ES-I3 (cell line): ENCODE data around the gene NPAT.

Experiments
- H3K36me3 ChIP-seq: 2 replicates; pipeline ENCODE4 v1.6.1; 2013; ENCODE audit warnings: mild to moderate bottlenecking, low read length, control low read depth, moderate library complexity; ENCODE audit not compliant: insufficient read depth
- H3K4me1 ChIP-seq: 2 replicates; pipeline ENCODE4 v1.6.1; 2013; ENCODE audit warnings: mild to moderate bottlenecking, control low read depth, low read length; ENCODE audit not compliant: insufficient read depth
- H3K9ac ChIP-seq: 2 replicates; pipeline ENCODE4 v1.6.1; 2013; ENCODE audit warnings: low read depth, mild to moderate bottlenecking, low read length, moderate library complexity
- H3K9me3 ChIP-seq: 2 replicates; pipeline ENCODE4 v1.6.1; 2013; ENCODE audit warnings: mild to moderate bottlenecking, low read length, moderate library complexity; ENCODE audit not compliant: control insufficient read depth, insufficient read depth

The NPAT gene

DNA sequence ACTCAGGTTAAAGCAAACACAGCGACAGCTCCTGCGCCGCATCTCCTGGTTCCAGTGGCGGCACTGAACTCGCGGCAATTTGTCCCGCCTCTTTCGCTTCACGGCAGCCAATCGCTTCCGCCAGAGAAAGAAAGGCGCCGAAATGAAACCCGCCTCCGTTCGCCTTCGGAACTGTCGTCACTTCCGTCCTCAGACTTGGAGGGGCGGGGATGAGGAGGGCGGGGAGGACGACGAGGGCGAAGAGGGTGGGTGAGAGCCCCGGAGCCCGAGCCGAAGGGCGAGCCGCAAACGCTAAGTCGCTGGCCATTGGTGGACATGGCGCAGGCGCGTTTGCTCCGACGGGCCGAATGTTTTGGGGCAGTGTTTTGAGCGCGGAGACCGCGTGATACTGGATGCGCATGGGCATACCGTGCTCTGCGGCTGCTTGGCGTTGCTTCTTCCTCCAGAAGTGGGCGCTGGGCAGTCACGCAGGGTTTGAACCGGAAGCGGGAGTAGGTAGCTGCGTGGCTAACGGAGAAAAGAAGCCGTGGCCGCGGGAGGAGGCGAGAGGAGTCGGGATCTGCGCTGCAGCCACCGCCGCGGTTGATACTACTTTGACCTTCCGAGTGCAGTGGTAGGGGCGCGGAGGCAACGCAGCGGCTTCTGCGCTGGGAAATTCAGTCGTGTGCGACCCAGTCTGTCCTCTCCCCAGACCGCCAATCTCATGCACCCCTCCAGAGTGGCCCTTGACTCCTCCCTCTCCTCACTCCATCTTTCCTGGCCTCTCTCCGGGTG, at the start of gene NPAT, which contains the start of gene ATM:
NPAT (minus strand) TSS at position 65 of the 774 bp plus-strand sequence. CDS start 102 bp downstream, outside the sequence.
ATM (plus strand) TSS at position 494 of the 774 bp plus-strand sequence. CDS start 4,558 bp downstream, outside the sequence.
- Histone ChIP-seq H3K4me1 (peaks cover 19% of the 10 kb centered on the region), H3K9ac (peak within 1 kb of the TSS; percentile 84), H3K9me3 (no peaks in the 10 kb centered on the region), H3K36me3 (no peaks in the 10 kb centered on the region)

- H3K9me3 ChIP-seq, result no peaks in the 10 kb centered on the region; the same call in 1 of the 2 replicates
- H3K36me3 ChIP-seq, result peaks cover 11% of the 10 kb centered on the region; the same call in 1 of the 2 replicates
- H3K4me1 ChIP-seq, result no peaks in the 10 kb centered on the region
- H3K9ac ChIP-seq, result no peak overlapping the region
Measured at GRCh38 chr11:108269583-108269982, 47.1 kb upstream of the NPAT start.

DNA sequence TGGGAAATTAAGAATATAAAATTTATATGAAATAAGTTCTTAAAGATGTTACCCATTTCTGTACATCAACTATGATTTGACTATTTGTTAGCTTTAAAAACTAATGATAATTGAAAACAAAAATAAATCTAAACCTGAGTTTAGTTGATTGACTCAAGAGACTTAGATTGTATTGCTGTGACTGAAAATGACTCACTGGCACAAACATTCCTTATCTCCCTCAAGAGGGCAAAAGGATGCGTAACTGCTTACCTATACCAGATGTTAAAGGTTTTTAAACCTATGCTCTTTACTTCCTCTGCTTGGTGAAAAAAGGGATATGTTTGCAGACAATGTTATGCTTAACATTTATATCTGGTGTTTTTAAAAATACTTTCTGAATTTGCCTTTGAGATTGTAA, 30.7 kb upstream of the NPAT start:
- H3K36me3 ChIP-seq, result peaks cover 12% of the 10 kb centered on the region
- no peaks in the 10 kb centered on the region for H3K9me3 ChIP-seq
- H3K4me1 ChIP-seq, result no peaks in the 10 kb centered on the region
- H3K9ac ChIP-seq, result no peak overlapping the region

DNA sequence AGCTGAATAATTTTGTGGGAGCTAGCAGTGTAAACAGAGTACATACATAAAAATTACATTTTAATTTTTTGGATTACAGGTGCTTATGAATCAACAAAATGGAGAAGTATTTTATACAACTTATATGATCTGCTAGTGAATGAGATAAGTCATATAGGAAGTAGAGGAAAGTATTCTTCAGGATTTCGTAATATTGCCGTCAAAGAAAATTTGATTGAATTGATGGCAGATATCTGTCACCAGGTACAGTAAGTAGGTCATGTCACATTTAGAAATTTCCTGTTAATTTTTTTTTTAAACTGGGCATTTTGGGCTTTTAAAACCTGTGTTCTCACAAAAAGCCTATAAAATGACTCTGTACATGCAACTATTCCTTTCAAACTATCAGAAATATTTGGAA, 24.4 kb upstream of the NPAT start:
- Histone ChIP-seq H3K36me3 (peaks cover 8% of the 10 kb centered on the region), H3K4me1 (no peaks in the 10 kb centered on the region), H3K9ac (no peak overlapping the region), H3K9me3 (no peaks in the 10 kb centered on the region)

DNA sequence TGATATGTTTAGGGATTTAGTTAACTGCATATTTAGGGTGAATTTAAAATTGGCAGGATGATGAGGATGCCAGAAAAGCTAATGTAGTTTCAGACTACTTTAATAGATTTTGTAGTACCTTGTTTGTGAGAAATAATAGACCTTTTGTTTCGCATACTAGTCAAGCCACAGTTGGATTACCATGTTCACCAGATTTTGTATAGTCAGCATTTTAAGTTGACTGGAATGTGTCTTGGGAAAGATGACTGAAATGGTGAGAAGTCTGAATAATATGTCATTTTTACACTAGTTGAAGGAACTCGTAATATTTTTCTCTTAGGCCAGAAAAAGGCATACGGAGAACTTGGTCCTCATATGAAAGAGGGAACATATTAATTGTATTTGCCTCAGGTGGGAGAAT, 23.9 kb upstream of the NPAT start:
- Histone ChIP-seq H3K4me1 (no peaks in the 10 kb centered on the region), H3K9me3 (no peaks in the 10 kb centered on the region), H3K9ac (no peak overlapping the region), H3K36me3 (peaks cover 8% of the 10 kb centered on the region)

GRCh38 chr11:108242422-108242821, 20.0 kb upstream of the NPAT start:
- no peaks in the 10 kb centered on the region for H3K4me1 ChIP-seq

GRCh38 chr11:108241330-108242037, 19.0 kb upstream of the NPAT start:
- Histone ChIP-seq H3K9ac (no peak overlapping the region), H3K36me3 (peaks cover 5% of the 10 kb centered on the region; the same call in 1 of the 2 replicates), H3K4me1 (no peaks in the 10 kb centered on the region), H3K9me3 (no peaks in the 10 kb centered on the region)

More at GRCh38 chr11:108242422-108242821, 20.0 kb upstream of the NPAT start:
- no peak overlapping the region for H3K9ac ChIP-seq
- no peaks in the 10 kb centered on the region for H3K9me3 ChIP-seq
- H3K36me3 ChIP-seq, result peaks cover 3% of the 10 kb centered on the region; the same call in 1 of the 2 replicates

DNA sequence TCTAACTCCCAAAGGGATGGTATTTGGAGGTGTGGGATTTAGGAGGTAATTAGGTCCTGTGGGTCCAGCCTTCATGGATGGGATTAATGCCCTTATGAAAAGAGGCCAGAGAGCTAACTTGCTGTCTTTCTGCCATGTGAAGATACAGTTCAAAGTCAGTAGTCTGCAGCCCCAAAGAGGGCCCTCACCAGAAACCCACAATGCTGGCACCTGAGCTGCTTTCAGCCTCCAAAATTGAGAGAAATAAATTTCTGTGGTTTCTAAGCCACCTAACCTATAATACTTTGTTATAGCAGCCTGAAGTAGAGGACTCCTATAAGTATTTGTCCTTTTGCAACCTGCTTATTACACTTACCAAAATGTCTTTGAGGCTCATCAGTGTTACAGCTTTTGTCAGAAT, 16.6 kb upstream of the NPAT start:
- Histone ChIP-seq H3K4me1 (no peaks in the 10 kb centered on the region), H3K36me3 (peaks cover 11% of the 10 kb centered on the region), H3K9me3 (no peaks in the 10 kb centered on the region), H3K9ac (no peak overlapping the region)

- no peak overlapping the region for H3K9ac ChIP-seq
- no peaks in the 10 kb centered on the region for H3K9me3 ChIP-seq
- H3K4me1 ChIP-seq, result no peaks in the 10 kb centered on the region
- peaks cover 11% of the 10 kb centered on the region for H3K36me3 ChIP-seq
Measured at GRCh38 chr11:108237058-108237481, 14.6 kb upstream of the NPAT start.

DNA sequence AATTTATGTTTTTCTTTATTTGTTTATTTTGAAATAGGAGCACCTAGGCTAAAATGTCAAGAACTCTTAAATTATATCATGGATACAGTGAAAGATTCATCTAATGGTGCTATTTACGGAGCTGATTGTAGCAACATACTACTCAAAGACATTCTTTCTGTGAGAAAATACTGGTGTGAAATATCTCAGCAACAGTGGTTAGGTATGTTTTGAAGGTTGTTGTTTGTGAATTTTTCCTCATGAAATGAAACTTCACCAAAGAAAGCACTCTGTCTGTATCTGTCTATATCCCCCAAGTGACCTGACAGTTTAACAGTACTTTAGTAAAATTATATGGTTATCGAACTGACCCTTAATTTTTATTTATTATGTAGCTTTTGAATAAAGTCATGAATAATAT, 13.2 kb upstream of the NPAT start:
- Histone ChIP-seq H3K9me3 (no peaks in the 10 kb centered on the region), H3K36me3 (peaks cover 18% of the 10 kb centered on the region), H3K4me1 (no peaks in the 10 kb centered on the region), H3K9ac (no peak overlapping the region)

GRCh38 chr11:108235192-108235591, 12.8 kb upstream of the NPAT start:
- H3K4me1 ChIP-seq, result no peaks in the 10 kb centered on the region
- no peaks in the 10 kb centered on the region for H3K9me3 ChIP-seq
- no peak overlapping the region for H3K9ac ChIP-seq
- H3K36me3 ChIP-seq, result peaks cover 18% of the 10 kb centered on the region

DNA sequence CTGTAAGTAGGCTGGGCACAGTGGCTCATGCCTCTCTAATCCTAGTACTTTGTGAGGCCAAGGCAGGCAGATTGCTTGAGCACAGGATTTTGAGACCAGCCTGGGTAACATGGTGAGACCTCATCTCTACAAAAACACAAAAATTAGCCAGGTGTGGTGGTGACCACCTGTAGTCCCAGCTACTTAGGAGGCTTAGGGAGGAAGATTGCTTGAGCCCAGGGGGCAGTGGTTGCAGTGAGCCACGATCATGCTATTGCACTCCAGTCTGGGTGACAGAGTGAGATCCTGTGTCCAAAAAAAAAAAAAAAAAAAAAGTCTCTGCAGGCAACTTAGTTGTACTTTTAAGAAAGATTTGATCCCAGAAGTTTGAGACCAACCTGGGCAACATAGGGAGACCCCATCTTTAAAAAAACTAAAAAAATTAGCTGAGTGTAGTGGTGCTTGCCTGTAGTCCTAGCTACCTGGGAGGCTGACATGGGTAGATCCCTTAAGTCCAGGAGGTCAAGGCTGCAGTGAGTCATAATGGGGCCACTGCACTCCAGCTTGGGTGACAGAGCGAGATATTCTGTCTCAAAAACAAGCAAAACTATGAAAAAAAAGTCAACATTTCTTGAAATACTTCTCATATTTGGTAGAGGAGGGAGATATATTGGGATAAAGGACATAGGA, 11.0 kb upstream of the NPAT start:
- Histone ChIP-seq H3K9ac (no peak overlapping the region), H3K36me3 (peaks cover 15% of the 10 kb centered on the region), H3K9me3 (no peaks in the 10 kb centered on the region), H3K4me1 (no peaks in the 10 kb centered on the region)

DNA sequence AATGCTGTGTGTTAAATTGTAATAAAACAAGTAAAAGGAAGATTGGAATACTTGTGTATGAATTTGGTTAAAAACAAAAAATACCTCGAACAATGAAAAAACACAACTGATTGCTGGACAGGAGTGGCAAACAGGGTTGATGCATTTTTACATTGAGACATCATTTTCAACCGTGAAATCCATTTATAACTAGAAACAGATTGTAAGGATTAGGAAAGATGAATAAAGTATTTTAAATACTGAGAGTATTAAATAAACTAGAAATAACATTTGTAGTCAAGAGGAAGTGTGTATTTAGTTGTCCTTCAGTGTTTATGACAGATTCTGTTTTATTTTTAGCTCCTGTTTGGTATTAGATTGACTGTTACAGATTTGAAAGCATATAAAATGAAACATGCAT, 5.8 kb upstream of the NPAT start:
- Histone ChIP-seq H3K9ac (no peak overlapping the region), H3K9me3 (no peaks in the 10 kb centered on the region), H3K36me3 (peaks cover 7% of the 10 kb centered on the region; the same call in 1 of the 2 replicates), H3K4me1 (peaks cover 14% of the 10 kb centered on the region)

GRCh38 chr11:108226036-108226435, 3.6 kb upstream of the NPAT start:
- no peaks in the 10 kb centered on the region for H3K9me3 ChIP-seq
- no peak overlapping the region for H3K9ac ChIP-seq
- H3K4me1 ChIP-seq, result peaks cover 14% of the 10 kb centered on the region
- peaks cover under 1% of the 10 kb centered on the region; the same call in 1 of the 2 replicates for H3K36me3 ChIP-seq
